HUES6 (cell line): Measurements from ENCODE around the gene TOMM40.
A peak's percentile ranks its signal among the peaks of the same experiment; 100 is the strongest.
"Not testable (repeated sequence)": the region's sequence is repeated elsewhere in the genome, so short reads cannot be mapped to it uniquely, and the experiment has no call there.

ENCODE experiments used
- H3K27ac ChIP-seq: 2 replicates; pipeline ENCODE4 v1.7.0; 2013; ENCODE audit warnings: low read depth, mild to moderate bottlenecking, low read length, inconsistent platforms
- H3K27me3 ChIP-seq: 2 replicates; pipeline ENCODE4 v1.6.1; 2013; ENCODE audit warnings: low read length; ENCODE audit not compliant: control insufficient read depth, insufficient read depth
- H3K36me3 ChIP-seq: 2 replicates; pipeline ENCODE4 v1.6.1; 2013; ENCODE audit warnings: low read length; ENCODE audit not compliant: control insufficient read depth, insufficient read depth
- H3K4me1 ChIP-seq: 2 replicates; pipeline ENCODE4 v1.6.1; 2013; ENCODE audit warnings: low read length; ENCODE audit not compliant: control insufficient read depth, insufficient read depth
- H3K4me3 ChIP-seq: 2 replicates; pipeline ENCODE4 v1.5.1; 2013; ENCODE audit warnings: low read depth, low read length
- H3K9ac ChIP-seq: one replicate; pipeline ENCODE4 v1.6.1; 2013; ENCODE audit warnings: mild to moderate bottlenecking, low read length
- H3K9me3 ChIP-seq: 2 replicates; pipeline ENCODE4 v1.6.1; 2013; ENCODE audit warnings: low read depth, low read length; ENCODE audit not compliant: control insufficient read depth, insufficient read depth

Gene TOMM40

DNA sequence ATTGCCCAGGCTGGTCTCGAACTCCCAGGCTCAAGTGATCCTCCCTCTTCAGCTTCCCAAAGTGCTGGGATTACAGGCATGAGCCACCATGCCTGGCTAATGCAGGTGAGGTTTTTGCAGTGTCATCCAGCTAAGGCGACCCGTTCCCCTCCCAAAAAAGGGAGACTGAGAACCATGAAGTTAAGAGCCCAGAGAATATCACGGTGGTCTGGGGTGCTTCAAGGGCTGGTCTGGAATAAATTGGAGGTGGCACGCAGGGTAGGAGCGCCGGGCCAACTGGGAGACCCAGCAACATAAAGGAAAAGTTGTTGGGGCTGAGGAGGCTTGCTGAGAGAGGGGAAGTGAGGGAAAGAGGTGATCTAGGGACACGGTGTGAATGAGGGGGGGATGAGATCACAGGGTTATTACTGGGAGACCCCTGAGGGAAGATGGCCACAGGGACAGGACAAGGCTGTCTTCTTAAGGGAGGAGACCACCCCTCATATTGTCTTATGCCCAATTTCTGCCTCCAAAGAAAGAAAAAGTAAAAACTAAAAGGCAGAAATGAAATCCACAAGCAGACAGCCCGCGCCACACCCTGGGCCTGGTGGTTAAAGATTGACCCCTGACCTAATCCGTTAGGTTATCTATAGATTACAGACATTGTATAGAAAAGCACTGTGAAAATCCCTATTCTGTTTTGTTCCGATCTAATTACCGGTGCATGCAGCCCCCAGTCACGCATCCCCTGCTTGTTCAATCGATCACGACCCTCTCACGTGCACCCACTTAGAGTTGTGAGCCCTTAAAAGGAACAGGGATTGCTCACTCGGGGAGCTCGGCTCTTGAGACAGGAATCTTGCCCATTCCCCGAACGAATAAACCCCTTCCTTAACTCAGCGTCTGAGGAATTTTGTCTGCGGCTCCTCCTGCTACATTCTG lies 22.7 kb downstream of the TOMM40 start:
- H3K36me3 ChIP-seq = peaks cover 12% of the 10 kb centered on the region
- peaks cover 27% of the 10 kb centered on the region for H3K4me1 ChIP-seq
- not testable (repeated sequence) for H3K27ac ChIP-seq, H3K9me3 ChIP-seq, H3K27me3 ChIP-seq
- peak overlapping the region; percentile 74 for H3K4me3 ChIP-seq
- H3K9ac ChIP-seq = peak overlapping the region; percentile 78

DNA sequence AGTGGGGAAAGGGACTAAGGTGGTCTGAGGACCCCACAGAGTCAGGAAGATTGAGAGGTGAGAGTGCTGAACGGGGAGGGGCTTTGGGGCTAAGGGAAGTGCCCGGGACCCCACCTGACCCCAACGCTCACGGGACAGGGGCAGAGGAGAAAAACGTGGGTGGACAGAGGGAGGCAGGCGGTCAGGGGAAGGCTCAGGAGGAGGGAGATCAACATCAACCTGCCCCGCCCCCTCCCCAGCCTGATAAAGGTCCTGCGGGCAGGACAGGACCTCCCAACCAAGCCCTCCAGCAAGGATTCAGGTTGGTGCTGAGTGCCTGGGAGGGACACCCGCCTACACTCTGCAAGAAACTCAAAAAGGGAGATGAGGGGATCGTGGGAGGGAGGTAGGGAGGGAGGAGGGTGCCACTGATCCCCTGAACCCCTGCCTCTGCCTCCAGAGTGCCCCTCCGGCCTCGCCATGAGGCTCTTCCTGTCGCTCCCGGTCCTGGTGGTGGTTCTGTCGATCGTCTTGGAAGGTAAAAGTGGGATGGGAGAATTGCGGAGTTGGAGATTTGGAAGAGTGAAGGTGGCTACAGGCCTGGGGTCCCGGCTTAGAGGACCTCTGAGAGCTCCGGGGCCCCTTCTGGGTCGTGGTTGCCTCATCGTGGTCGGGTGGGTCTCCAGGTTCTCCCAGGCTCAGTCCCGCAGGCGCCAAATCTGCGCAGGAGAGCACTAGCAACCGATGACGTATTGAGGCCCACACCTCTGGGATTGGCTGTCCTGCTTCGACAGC lies 23.6 kb downstream of the TOMM40 start, which contains the start of gene APOC1:
Gene APOC1, plus strand, starts transcription at position 176 of the 774 bp plus-strand sequence. Its CDS starts 284 bp downstream, at position 460.
- not testable (repeated sequence) for H3K9me3 ChIP-seq, H3K36me3 ChIP-seq, H3K27me3 ChIP-seq
- peak within 1 kb of the TSS; percentile 78 for H3K9ac ChIP-seq
- peak within 1 kb of the TSS; percentile 74 for H3K4me3 ChIP-seq
- peaks cover 27% of the 10 kb centered on the region for H3K4me1 ChIP-seq
- H3K27ac ChIP-seq = peak within 1 kb of the TSS; percentile 75

DNA sequence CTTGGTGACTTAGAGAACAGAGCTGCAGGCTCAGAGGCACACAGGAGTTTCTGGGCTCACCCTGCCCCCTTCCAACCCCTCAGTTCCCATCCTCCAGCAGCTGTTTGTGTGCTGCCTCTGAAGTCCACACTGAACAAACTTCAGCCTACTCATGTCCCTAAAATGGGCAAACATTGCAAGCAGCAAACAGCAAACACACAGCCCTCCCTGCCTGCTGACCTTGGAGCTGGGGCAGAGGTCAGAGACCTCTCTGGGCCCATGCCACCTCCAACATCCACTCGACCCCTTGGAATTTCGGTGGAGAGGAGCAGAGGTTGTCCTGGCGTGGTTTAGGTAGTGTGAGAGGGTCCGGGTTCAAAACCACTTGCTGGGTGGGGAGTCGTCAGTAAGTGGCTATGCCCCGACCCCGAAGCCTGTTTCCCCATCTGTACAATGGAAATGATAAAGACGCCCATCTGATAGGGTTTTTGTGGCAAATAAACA lies 33.2 kb downstream of the TOMM40 start:
- no peaks in the 10 kb centered on the region for H3K36me3 ChIP-seq
- no peak overlapping the region for H3K27ac ChIP-seq
- H3K9ac ChIP-seq = no peak overlapping the region
- no peaks in the 10 kb centered on the region for H3K9me3 ChIP-seq
- H3K27me3 ChIP-seq = no peaks in the 10 kb centered on the region
- H3K4me1 ChIP-seq = peaks cover 11% of the 10 kb centered on the region
- H3K4me3 ChIP-seq = no peak overlapping the region

DNA sequence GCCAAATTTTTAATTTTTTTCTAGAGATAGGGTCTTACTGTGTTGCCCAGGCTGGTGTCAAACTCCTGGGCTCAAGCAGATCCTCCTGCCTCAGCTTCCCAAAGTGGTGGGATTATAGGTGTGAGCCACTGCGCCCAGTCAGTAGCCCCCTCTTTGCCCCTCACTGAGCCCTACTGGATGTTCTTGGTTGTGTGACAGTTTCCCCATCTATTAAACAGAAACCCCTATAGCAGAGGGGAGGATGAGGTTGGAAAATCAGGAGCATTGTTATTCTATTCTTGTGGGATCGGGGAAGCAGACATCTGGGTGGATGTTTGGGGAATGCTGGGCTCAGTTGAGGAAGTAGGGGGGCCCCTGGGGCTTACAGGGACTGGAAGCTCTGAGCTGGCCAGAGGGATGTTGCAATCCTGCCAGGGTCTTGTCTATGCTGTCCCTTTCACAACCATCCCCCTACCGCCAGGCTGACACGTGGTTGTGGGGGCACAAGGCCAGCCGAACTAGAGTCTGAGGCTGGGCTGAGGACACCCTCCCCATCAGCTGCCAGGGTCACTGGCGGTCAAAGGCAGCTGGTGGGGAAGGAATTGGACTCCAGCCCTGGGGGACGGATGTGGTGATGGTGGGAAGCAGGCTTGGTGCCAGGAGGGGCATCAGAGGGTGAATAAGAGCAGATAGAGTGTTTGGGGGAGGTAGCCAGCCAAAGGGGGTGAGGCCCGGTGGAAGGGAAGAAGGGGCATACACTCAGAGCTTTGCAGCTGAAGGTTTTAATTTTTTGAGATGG lies 34.2 kb downstream of the TOMM40 start:
- no peaks in the 10 kb centered on the region for H3K9me3 ChIP-seq
- no peak overlapping the region for H3K9ac ChIP-seq
- H3K27ac ChIP-seq = no peak overlapping the region
- no peak overlapping the region for H3K4me3 ChIP-seq
- no peaks in the 10 kb centered on the region for H3K36me3 ChIP-seq
- peaks cover 11% of the 10 kb centered on the region for H3K4me1 ChIP-seq
- H3K27me3 ChIP-seq = no peaks in the 10 kb centered on the region

DNA sequence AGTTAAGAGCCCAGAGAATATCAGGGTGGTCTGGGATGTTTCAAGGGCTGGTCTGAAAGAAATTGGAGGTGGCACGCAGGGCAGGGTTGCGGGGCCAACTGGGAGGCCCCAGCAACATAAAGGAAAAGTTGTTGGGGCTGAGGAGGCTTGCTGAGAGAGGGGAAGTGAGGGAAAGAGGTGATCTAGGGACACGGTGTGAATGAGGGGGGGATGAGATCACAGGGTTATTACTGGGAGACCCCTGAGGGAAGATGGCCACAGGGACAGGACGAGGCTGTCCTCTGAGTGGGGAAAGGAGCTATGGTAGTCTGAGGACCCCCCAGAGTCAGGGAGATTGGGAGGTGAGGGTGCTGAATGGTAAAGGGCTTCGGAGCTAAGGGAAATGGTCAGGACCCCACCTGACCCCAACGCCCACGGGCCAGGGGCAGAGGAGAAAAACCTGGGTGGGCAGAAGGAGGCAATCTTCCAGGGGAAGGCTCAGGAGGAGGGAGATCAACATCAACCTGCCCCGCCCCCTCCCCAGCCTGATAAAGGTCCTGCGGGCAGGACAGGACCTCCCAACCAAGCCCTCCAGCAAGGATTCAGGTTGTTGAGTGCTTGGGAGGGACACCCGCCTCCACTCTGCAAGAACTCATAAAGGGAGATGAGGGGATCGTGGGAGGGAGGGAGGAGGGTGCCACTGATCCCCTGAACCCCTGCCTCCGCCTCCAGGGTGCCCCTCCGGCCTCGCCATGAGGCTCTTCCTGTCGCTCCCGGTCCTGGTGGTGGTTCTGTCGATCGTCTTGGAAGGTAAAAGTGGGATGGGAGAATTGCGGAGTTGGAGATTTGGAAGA lies 35.4 kb downstream of the TOMM40 start:
- not testable (repeated sequence) for H3K9me3 ChIP-seq, H3K27me3 ChIP-seq, H3K27ac ChIP-seq, H3K36me3 ChIP-seq, H3K9ac ChIP-seq
- H3K4me1 ChIP-seq = peaks cover 11% of the 10 kb centered on the region
- peak overlapping the region; percentile 27 for H3K4me3 ChIP-seq

DNA sequence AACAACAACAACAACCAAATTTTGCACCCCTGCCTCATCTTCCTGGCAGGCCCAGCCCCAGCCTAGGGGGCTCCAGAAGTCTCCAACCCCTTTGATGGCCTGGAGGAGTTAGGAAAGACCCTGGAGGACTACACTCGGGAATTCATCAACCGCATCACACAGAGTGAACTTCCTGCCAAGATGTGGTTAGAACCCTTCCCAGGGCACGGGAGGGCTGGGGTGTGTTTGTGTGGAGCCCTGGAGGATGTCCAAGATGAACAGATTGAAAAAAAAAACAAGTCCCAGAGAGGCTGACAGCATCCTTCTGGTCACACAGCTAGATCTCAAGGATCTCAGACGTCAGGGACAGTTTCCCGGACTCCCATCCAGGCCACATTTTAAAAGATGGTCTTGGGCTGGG lies 36.7 kb downstream of the TOMM40 start:
- H3K36me3 ChIP-seq = no peaks in the 10 kb centered on the region
- peaks cover 11% of the 10 kb centered on the region for H3K4me1 ChIP-seq
- H3K4me3 ChIP-seq = no peak overlapping the region
- H3K27me3 ChIP-seq = no peaks in the 10 kb centered on the region
- no peaks in the 10 kb centered on the region for H3K9me3 ChIP-seq
- H3K27ac ChIP-seq = no peak overlapping the region
- no peak overlapping the region for H3K9ac ChIP-seq

DNA sequence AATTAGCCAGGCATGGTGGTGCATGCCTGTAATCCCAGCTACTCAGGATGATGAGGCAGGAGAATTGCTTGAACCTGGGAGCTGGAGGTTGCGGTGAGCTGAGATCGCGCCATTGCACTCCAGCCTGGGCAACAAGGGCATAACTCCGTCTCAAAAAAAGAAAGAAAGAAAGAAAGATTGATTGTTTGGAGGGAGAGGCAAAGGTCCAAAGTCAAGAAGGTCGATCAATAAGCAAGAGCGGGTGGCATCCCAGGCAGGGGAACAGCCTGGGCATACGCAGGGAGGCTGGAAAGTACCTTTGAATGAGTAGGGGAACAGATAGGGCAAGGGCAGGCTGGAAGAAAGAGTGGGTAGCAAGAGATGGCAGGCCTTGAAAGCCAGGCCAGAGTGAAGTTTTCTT lies 39.0 kb downstream of the TOMM40 start:
- peaks cover 7% of the 10 kb centered on the region for H3K4me1 ChIP-seq
- H3K9ac ChIP-seq = no peak overlapping the region
- no peaks in the 10 kb centered on the region for H3K36me3 ChIP-seq
- no peak overlapping the region for H3K4me3 ChIP-seq
- no peak overlapping the region for H3K27ac ChIP-seq
- H3K9me3 ChIP-seq = no peaks in the 10 kb centered on the region
- H3K27me3 ChIP-seq = no peaks in the 10 kb centered on the region

DNA sequence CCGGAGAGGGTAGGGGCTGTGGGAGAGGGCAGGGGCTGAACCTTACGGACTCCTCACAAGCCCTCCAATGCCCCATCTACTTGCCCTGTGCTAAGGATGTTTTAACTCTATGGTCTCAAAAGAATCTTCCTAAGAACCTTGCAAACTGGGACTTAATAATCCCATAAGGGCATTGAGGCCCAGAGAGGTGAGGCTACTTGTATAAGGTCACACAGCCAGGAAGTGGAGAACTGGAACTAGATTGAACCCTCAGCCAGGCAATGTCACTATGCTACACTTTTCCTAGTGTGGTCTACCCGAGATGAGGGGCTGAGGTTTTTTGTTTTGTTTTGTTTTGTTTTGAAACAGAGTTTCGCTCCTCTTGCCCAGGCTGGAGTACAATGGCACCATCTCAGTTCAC lies 40.5 kb downstream of the TOMM40 start:
- H3K36me3 ChIP-seq = no peaks in the 10 kb centered on the region
- H3K27me3 ChIP-seq = no peaks in the 10 kb centered on the region
- no peak overlapping the region for H3K27ac ChIP-seq
- no peaks in the 10 kb centered on the region for H3K9me3 ChIP-seq
- H3K4me3 ChIP-seq = no peak overlapping the region
- peaks cover 10% of the 10 kb centered on the region for H3K4me1 ChIP-seq
- H3K9ac ChIP-seq = no peak overlapping the region

DNA sequence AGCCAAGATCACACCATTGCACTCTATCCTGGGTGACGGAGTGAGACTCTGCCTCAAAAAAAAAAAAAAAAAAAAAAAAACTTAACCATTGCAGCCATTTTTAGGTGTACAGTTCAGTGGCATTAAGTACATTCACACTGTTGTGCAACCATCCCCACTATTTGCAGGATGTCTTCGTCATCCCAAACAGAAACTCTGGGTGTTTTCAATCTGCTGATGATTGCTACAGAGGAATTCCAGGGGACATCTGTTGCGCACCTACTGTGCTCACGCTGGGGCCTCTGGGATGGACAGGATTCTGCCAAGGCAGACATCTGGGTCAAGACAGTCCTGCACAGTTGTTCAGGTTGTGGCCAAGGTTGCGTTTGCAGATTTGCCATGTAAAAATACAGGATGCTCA lies 48.6 kb downstream of the TOMM40 start:
- H3K9me3 ChIP-seq = no peaks in the 10 kb centered on the region

DNA sequence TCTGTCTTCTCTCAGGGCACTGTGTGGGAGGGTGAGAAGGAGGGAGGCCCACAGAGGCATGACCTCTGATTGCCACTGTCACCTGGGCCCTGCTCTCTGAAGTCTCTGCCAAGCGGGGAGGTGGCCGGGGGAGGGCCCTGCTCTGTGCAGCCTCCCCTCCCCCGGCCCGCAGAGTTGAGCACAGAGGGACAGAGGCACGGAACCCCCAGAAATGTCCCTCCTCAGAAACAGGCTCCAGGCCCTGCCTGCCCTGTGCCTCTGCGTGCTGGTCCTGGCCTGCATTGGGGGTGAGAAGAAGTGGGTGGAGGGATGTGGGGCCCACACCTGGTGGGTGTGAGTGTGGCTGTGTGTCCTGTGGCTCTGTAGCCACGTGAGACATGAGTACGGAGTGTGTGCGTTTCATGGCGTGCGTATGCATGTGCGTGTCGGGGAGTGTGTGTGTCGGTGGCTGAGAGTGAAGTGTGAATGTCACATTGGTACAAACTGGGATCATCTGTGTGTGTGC lies 51.1 kb downstream of the TOMM40 start, which contains the start of gene APOC4:
Gene APOC4, plus strand, starts transcription at position 171 of the 505 bp plus-strand sequence. Its CDS starts 41 bp downstream, at position 212.
- H3K4me1 ChIP-seq = no peaks in the 10 kb centered on the region
- no peaks in the 10 kb centered on the region for H3K36me3 ChIP-seq
- no peak within 1 kb of the TSS for H3K4me3 ChIP-seq
- no peaks in the 10 kb centered on the region for H3K27me3 ChIP-seq
- no peak within 1 kb of the TSS for H3K9ac ChIP-seq
- no peaks in the 10 kb centered on the region for H3K9me3 ChIP-seq
- H3K27ac ChIP-seq = no peak within 1 kb of the TSS

More for the DNA sequence above, 48.6 kb downstream of the TOMM40 start:
- peaks cover 6% of the 10 kb centered on the region for H3K4me1 ChIP-seq
- H3K27ac ChIP-seq = no peak overlapping the region
- H3K36me3 ChIP-seq = no peaks in the 10 kb centered on the region
- no peak overlapping the region for H3K4me3 ChIP-seq
- no peak overlapping the region for H3K9ac ChIP-seq
- no peaks in the 10 kb centered on the region for H3K27me3 ChIP-seq
